Activated CD8-positive, alpha-beta memory T cell treated with anti-CD3 and anti-CD28 coated beads, Interleukin-2, amount 10 ng/mL, durations not matched to agents 7 days and 5 days (primary cell): Measurements from ENCODE around the gene FGB. TPM values are rescaled to one million over a fixed set of nuclear protein-coding genes. Genes with fewer than 3 reads are reported as not detected.

Experiments
- ATAC-seq: fragments of 150-1000 bp; cut with Tn5 transposase; one replicate; pipeline ENCODE4 v1.10.0; 2021; ENCODE audit warnings: moderate library complexity
- CTCF ChIA-PET: fragments of 350-600 bp; sonication (Branson Sonifier 250); formaldehyde crosslinking; loops from one replicate; lab custom pipeline; 2021; ENCODE audit warnings: antibody characterized with exemption; lab: Charles Lee
- DNase-seq: peaks from one replicate; pipeline ENCODE4 v3.0.0-alpha.2; 2020
- H3K27ac Mint-ChIP-seq: one replicate; pipeline ENCODE4 v1.8.0; 2021; ENCODE audit warnings: mild to moderate bottlenecking, mixed read lengths
- H3K27me3 Mint-ChIP-seq: one replicate; pipeline ENCODE4 v1.8.0; 2021; ENCODE audit warnings: mixed read lengths
- H3K36me3 Mint-ChIP-seq: one replicate; pipeline ENCODE4 v1.8.0; 2021; ENCODE audit warnings: mild to moderate bottlenecking, mixed read lengths
- H3K4me1 Mint-ChIP-seq: one replicate; pipeline ENCODE4 v1.8.0; 2021; ENCODE audit warnings: mixed read lengths
- H3K4me3 Mint-ChIP-seq: one replicate; pipeline ENCODE4 v1.8.0; 2021; ENCODE audit warnings: mild to moderate bottlenecking, moderate library complexity, mixed read lengths
- H3K9me3 Mint-ChIP-seq: one replicate; pipeline ENCODE4 v1.8.0; 2022; ENCODE audit warnings: low read depth, mixed read lengths
- total RNA-seq, 2 experiments: library from RNA; stranded (reverse); gene quantifications; one replicate each; pipeline ENCODE4 v1.2.3, GENCODE V29; 2021

Gene FGB
- total RNA-seq, 2 experiments from 2014 or later: not detected

DNA sequence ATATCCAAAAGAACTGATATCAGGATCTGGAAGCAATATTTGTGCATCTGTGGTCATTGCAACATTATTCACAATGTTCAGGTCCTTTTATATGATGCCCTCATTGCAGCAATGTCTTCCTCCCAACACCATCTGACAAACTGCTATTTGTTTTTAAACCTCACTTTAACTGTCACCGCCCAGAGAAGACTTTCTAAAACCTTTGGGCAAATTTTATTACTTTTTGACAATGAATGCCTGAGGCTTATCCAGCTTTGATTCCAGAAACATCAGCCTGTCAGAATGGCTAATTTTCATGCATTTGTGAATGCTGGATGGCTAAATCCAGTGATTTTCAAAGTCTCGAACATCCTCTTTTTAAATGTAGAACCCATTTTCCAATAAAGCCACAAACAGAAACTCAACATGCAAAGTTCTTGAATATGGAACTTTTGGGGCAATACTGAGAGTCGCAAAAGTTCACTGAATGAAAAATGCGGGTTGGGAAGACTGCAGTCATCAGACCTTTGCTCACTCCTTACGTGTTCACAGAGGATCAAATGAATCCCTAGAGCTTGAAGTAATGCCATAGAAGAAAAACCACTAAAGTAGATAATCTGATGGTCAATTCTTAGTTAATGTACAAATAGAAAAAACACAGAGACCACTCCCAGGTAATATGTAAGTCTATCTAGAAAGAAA lies 10.5 kb downstream of the FGB start:
- ATAC-seq (no peak), DNase-seq (no peak)
- Mint-ChIP-seq H3K4me1 (no peaks in the 10 kb centered on the region), H3K36me3 (no peaks in the 10 kb centered on the region), H3K27me3 (peaks cover 3% of the 10 kb centered on the region), H3K9me3 (no peaks in the 10 kb centered on the region), H3K27ac (no peak overlapping the region), H3K4me3 (no peak overlapping the region)
- CTCF ChIA-PET: interaction anchor here (1.7 kb wide), 1 partner anchor 15 kb away, joined by 5 read pairs; no protein-coding TSS in a partner anchor

GRCh38 chr4:154574311-154574710 lies 11.5 kb downstream of the FGB start:
- no peaks in the 10 kb centered on the region for H3K9me3 Mint-ChIP-seq
- DNase-seq (no peak), ATAC-seq (no peak)
- no peaks in the 10 kb centered on the region for H3K36me3 Mint-ChIP-seq
- no peak overlapping the region for H3K4me3 Mint-ChIP-seq
- H3K4me1 Mint-ChIP-seq: no peaks in the 10 kb centered on the region
- no peak overlapping the region for H3K27ac Mint-ChIP-seq
- CTCF ChIA-PET: interaction anchor here (1.7 kb wide), 1 partner anchor 16 kb away, joined by 5 read pairs; no protein-coding TSS in a partner anchor
- peaks cover 8% of the 10 kb centered on the region for H3K27me3 Mint-ChIP-seq

GRCh38 chr4:154577324-154577723 lies 14.5 kb downstream of the FGB start:
- ATAC-seq (no peak), DNase-seq (no peak)
- peaks cover 12% of the 10 kb centered on the region for H3K27me3 Mint-ChIP-seq
- H3K9me3 Mint-ChIP-seq: no peaks in the 10 kb centered on the region
- CTCF ChIA-PET: no interaction called here
- H3K4me1 Mint-ChIP-seq: no peaks in the 10 kb centered on the region
- no peak overlapping the region for H3K27ac Mint-ChIP-seq
- H3K4me3 Mint-ChIP-seq: no peak overlapping the region
- H3K36me3 Mint-ChIP-seq: no peaks in the 10 kb centered on the region

- ATAC-seq: no peak
- Mint-ChIP-seq H3K27me3 (peaks cover 12% of the 10 kb centered on the region), H3K36me3 (no peaks in the 10 kb centered on the region), H3K4me3 (no peak overlapping the region), H3K27ac (no peak overlapping the region), H3K9me3 (no peaks in the 10 kb centered on the region), H3K4me1 (no peaks in the 10 kb centered on the region)
- DNase-seq: no peak
- CTCF ChIA-PET: no interaction called here
Observed at GRCh38 chr4:154578919-154579318, 16.1 kb downstream of the FGB start.

- H3K27ac Mint-ChIP-seq: no peak overlapping the region
- no peaks in the 10 kb centered on the region for H3K36me3 Mint-ChIP-seq
- ATAC-seq (no peak), DNase-seq (no peak)
- no peaks in the 10 kb centered on the region for H3K4me1 Mint-ChIP-seq
- H3K4me3 Mint-ChIP-seq: no peak overlapping the region
- CTCF ChIA-PET: no interaction called here
- peaks cover 12% of the 10 kb centered on the region for H3K27me3 Mint-ChIP-seq
- H3K9me3 Mint-ChIP-seq: no peaks in the 10 kb centered on the region
Observed at GRCh38 chr4:154579927-154580326, 17.1 kb downstream of the FGB start.

- no peaks in the 10 kb centered on the region for H3K9me3 Mint-ChIP-seq
- H3K36me3 Mint-ChIP-seq: no peaks in the 10 kb centered on the region
- H3K27me3 Mint-ChIP-seq: peaks cover 12% of the 10 kb centered on the region
- no peaks in the 10 kb centered on the region for H3K4me1 Mint-ChIP-seq
- DNase-seq (no peak), ATAC-seq (no peak)
- no peak overlapping the region for H3K27ac Mint-ChIP-seq
- no peak overlapping the region for H3K4me3 Mint-ChIP-seq
- CTCF ChIA-PET: no interaction called here
Observed at GRCh38 chr4:154582723-154583122, 19.9 kb downstream of the FGB start.

DNA sequence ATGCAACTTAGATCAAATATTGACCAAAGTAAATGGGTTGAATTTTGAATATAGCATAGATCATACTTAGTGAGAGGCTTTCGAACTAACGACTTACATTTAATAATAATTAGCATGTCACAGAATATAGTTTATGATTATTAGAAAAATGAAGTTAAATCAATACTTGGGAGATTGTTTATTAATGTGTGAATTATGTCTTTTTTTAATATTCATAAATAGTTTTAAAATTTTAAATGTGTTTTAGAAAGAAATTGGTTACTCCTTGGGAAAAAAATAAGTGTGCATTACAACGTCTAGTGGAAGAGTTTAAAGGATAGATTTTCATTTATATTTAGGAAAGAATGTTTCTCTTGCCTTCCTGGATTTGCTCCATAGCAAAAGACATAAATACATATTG lies 20.4 kb downstream of the FGB start:
- H3K4me1 Mint-ChIP-seq: no peaks in the 10 kb centered on the region
- ATAC-seq: no peak
- no peak overlapping the region for H3K4me3 Mint-ChIP-seq
- DNase-seq: no peak
- no peak overlapping the region for H3K27ac Mint-ChIP-seq
- no peaks in the 10 kb centered on the region for H3K36me3 Mint-ChIP-seq
- H3K27me3 Mint-ChIP-seq: peaks cover 12% of the 10 kb centered on the region
- CTCF ChIA-PET: no interaction called here
- H3K9me3 Mint-ChIP-seq: no peaks in the 10 kb centered on the region

DNA sequence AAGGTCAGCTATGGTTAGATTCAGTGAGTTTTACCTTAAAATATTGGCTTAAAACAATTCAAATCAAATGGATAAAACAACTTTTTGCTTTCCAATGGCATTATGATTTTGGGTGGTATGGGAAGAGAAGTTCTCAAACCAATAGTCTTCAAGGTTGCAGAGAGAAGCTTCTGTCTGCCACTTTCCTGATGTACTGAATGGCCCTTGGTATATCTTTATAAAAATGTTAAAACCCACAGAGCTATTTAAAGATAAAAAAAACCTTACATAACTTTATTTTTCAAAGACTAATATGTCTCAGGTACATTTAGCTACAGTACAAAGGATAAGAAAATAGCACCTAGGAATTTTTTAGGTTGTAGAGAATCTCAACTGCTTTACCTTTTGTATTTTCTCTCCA lies 20.9 kb downstream of the FGB start:
- ATAC-seq (no peak), DNase-seq (no peak)
- no peaks in the 10 kb centered on the region for H3K9me3 Mint-ChIP-seq
- CTCF ChIA-PET: no interaction called here
- no peaks in the 10 kb centered on the region for H3K4me1 Mint-ChIP-seq
- no peaks in the 10 kb centered on the region for H3K36me3 Mint-ChIP-seq
- H3K27me3 Mint-ChIP-seq: peaks cover 12% of the 10 kb centered on the region
- no peak overlapping the region for H3K27ac Mint-ChIP-seq
- no peak overlapping the region for H3K4me3 Mint-ChIP-seq

DNA sequence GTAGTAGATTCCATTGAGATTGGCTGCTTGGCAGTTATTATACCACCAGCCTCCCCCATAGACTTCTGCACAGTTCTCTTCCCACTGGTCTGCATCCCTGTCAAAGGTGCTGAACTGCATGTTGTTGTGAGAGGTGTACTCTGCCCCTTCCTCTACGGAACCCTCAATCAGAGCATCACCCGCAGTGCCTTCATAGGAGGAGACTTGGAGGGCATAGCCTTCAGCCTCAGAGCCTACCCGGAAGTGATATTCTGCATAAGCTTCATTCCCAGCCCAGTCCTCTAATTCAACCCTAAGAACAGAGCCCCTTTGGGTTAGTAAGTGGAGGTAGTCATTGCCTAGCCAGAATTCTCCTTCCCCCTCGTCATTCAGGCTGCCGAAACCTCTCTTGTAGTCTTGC lies 21.4 kb downstream of the FGB start:
- no peak overlapping the region for H3K4me3 Mint-ChIP-seq
- no peak overlapping the region for H3K27ac Mint-ChIP-seq
- no peak for ATAC-seq
- no peak for DNase-seq
- no peaks in the 10 kb centered on the region for H3K4me1 Mint-ChIP-seq
- no peaks in the 10 kb centered on the region for H3K9me3 Mint-ChIP-seq
- CTCF ChIA-PET: no interaction called here
- peaks cover 8% of the 10 kb centered on the region for H3K27me3 Mint-ChIP-seq
- H3K36me3 Mint-ChIP-seq: no peaks in the 10 kb centered on the region

DNA sequence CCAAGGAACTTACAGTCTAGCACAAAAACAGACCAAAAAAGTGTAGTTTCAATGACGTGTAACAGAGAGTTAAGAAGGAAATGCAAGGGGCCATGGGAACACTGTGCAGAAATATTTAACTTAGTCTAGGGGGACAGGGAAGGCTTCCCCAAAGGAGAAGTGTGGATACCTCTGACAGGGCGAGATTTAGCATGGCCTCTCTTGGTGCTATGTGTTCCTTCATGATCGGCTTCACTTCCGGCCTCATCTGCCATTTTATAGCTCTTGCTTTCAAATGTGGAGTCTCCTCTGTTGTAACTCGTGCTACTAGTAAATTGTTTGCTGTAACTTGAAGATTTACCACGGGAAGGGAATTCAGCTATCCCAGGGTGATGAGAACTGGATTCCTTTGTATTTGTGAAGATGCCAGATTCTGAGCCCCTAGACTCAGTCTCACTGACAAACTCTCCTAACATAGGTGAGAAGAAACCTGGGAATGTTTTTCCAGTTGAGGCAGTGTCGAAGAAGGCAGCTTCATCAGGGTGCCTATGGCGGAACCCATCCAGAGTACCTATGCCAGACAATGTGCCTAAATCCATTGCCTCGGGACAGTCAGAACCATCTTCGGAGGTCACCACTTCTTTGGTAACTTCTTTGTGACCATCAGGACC lies 22.7 kb downstream of the FGB start:
- CTCF ChIA-PET: interaction anchor here (1.5 kb wide), 1 partner anchor 26 kb away, joined by 3 read pairs; no protein-coding TSS in a partner anchor

GRCh38 chr4:154586296-154587033 lies 23.7 kb downstream of the FGB start:
- H3K4me1 Mint-ChIP-seq: no peaks in the 10 kb centered on the region
- no peak overlapping the region for H3K4me3 Mint-ChIP-seq
- H3K9me3 Mint-ChIP-seq: no peaks in the 10 kb centered on the region
- H3K27ac Mint-ChIP-seq: no peak overlapping the region
- no peak for DNase-seq
- ATAC-seq: no peak
- CTCF ChIA-PET: interaction anchor here (1.5 kb wide), 1 partner anchor 27 kb away, joined by 3 read pairs; no protein-coding TSS in a partner anchor
- no peaks in the 10 kb centered on the region for H3K36me3 Mint-ChIP-seq
- peaks cover 14% of the 10 kb centered on the region for H3K27me3 Mint-ChIP-seq

More for the DNA sequence above, 22.7 kb downstream of the FGB start:
- no peak for DNase-seq
- Mint-ChIP-seq H3K27me3 (peaks cover 9% of the 10 kb centered on the region), H3K4me1 (no peaks in the 10 kb centered on the region), H3K9me3 (no peaks in the 10 kb centered on the region), H3K4me3 (no peak overlapping the region), H3K36me3 (no peaks in the 10 kb centered on the region), H3K27ac (no peak overlapping the region)
- no peak for ATAC-seq

GRCh38 chr4:154588198-154588597 lies 25.4 kb downstream of the FGB start:
- no peaks in the 10 kb centered on the region for H3K4me1 Mint-ChIP-seq
- ATAC-seq (no peak), DNase-seq (no peak)
- no peaks in the 10 kb centered on the region for H3K9me3 Mint-ChIP-seq
- peaks cover 14% of the 10 kb centered on the region for H3K27me3 Mint-ChIP-seq
- H3K27ac Mint-ChIP-seq: no peak overlapping the region
- CTCF ChIA-PET: interaction anchor here (1.0 kb wide), 1 partner anchor 37 kb away, joined by 3 read pairs; no protein-coding TSS in a partner anchor
- H3K4me3 Mint-ChIP-seq: no peak overlapping the region
- H3K36me3 Mint-ChIP-seq: no peaks in the 10 kb centered on the region

DNA sequence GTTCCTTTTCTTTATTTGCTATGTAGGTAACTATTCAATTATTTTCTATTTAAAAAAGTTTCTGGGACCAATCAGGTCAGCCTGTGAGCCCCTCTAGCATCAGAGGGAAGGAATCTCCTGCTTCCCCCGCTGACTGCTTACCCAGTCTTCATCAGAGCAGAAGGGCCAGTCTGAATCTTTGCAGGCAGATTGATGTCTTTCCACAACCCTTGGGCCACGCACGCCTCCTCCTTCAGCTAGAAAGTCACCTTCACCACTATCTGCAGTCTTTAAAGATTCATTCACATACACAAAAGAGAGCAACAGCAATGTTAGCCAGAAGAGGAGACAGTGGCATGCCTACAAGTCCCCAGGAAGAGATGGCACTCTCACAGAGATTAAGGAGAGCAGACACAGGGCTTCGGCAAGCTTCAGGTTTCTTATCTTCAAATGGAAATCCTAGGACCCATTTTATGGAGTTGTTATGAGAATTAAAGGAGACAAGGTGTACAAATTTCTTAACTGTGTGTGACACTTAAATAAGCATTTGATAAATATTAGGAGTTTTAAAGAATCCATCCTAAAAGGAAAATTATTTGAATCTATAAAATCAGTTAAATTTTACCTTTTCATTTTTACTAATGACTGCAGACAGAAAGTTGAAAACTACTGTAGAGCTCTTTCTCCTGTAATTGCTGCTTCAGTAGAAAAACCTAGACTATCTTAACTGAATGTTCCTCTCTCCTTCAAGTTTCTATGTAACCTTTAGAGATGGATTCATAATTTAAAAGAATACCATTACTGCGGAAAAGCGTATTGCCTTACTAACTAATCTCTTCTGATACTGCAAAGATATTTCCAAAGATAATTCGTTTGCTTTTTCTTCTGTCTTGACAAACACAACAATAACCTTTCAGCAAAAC lies 26.7 kb downstream of the FGB start:
- Mint-ChIP-seq H3K27ac (no peak overlapping the region), H3K4me3 (no peak overlapping the region), H3K36me3 (no peaks in the 10 kb centered on the region), H3K4me1 (no peaks in the 10 kb centered on the region), H3K9me3 (no peaks in the 10 kb centered on the region), H3K27me3 (peaks cover 14% of the 10 kb centered on the region)
- CTCF ChIA-PET: no interaction called here
- no peak for DNase-seq
- no peak for ATAC-seq
